CD4-positive, alpha-beta T cell treated with Interleukin-17A for 1 hour (primary cell): ENCODE data around the gene MBTPS2.
"Not testable (repeated sequence)": the region's sequence is repeated elsewhere in the genome, so short reads cannot be mapped to it uniquely, and the experiment has no call there.

Experiments
- DNase-seq: peaks from one replicate; pipeline ENCODE4 v3.0.0-alpha.2; 2020

MBTPS2 gene

DNA sequence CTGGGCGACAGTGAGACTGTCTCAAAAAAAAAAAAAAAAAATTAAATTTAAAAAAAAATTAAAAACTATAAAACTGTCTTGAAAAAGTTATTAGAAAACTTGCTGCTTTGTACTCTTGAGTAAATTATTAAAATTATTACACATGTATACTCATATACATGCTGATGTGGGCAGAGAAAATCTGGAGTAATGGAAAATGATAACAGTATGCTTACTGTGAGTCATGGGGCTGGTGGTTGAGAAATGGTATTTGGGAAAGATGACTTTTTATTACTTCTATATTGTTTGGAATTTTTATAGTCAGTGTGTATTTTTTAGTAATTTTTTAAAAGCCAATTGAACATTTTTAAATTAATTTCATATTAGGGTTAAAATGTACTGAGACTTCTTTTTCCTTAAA is 23.8 kb downstream of the MBTPS2 start:
- no peak for DNase-seq

GRCh38 chrX:21865436-21865835 is 26.0 kb downstream of the MBTPS2 start:
- DNase-seq: no peak

GRCh38 chrX:21870494-21870893 is 31.1 kb downstream of the MBTPS2 start:
- DNase-seq: no peak

GRCh38 chrX:21873063-21873775 is 33.8 kb downstream of the MBTPS2 start:
- DNase-seq: no peak

- not testable (repeated sequence) for DNase-seq
Measured at GRCh38 chrX:21874182-21874581, 34.8 kb downstream of the MBTPS2 start.

- DNase-seq: no peak
Measured at GRCh38 chrX:21875013-21875412, 35.6 kb downstream of the MBTPS2 start.

DNA sequence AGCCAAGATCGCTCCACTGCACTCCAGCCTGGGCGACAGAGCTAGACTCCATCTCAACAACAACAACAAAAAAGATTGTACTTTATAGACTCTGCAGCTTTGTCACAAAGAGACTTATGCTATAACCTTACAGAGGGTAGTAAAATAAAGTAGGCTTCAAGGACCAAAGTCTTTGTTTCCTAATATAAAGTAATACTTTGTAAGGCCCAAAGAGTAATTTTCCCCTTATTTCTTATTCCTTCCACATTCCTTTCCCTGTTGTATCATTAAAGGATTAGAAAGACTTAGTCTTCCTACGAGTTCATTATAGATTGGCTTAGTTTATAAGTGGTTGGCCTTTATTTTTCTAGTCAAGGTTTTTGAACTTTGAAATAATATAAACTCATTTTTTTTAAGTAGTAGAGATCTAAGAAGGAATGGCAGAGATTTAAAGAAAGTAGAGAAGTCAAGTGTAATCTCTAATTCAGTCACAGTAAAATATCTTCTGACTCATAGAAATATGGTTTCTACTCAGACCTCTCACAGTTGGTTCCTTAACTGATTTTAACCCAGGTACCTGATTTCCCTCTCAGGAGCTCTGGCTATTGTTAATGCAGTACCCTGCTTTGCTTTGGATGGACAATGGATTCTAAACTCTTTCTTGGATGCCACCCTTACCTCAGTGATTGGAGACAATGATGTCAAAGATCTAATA is 42.6 kb downstream of the MBTPS2 start:
- no peak for DNase-seq

GRCh38 chrX:21883258-21883657 is 43.8 kb downstream of the MBTPS2 start:
- no peak for DNase-seq

DNA sequence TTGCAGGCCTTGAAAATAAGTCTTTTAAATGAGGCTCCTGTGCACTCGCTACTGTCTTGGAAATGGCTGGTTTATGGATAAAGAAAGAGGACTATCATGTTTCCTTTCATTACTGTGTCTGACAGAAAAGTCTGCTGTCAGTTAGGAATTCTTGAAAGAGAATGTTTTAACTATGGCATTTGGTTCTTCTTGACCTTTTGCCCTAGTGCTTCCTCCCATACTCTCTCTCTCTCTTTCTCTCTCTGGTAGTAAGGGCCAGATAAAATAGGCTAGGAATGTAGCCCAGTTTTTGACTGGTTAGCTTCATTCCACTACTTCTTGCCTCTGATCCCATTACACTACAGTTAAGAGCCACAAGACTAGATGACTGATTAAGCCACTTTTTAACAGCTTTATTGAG is 46.2 kb downstream of the MBTPS2 start:
- no peak for DNase-seq

GRCh38 chrX:21905313-21905712 is 65.9 kb downstream of the MBTPS2 start:
- no peak for DNase-seq

DNA sequence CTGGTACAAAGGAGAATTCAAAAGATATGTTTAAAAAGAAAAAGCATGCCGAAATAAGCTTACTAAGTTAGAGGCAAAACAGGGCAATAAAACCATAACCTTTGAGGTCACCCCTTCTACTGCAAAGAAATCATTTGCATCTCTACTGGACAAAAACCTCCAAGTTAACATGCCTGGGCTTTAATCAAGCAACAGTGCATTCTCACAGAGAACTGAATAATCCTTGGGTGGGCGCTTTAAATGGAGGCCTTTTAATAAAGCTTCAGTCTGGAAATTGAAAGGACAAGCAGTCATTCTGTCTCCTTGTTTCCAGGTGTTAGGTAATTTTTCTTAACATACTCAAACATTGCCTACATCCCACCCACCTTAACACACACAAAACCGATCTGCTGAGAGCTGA is 66.5 kb downstream of the MBTPS2 start:
- no peak for DNase-seq

DNA sequence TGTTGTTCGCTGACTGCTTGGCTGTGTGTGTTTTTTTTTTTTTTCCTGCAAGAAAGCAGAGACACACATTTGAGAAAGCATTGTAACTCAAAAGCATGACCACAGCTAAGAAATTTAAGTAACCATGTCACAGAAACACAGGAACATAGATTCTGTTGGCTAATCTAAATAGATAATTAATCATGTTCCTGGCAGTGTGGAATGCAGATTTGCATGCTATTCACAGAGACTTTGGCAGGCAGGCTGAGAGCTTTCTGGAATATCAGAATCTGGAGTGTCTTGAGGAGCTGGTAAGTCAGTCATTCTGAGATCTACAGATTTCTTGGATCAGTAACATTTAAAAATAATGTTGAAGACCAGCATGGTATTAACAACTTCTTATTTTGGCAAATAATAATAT is 67.8 kb downstream of the MBTPS2 start:
- no peak for DNase-seq

GRCh38 chrX:21911481-21911880 is 72.1 kb downstream of the MBTPS2 start:
- no peak for DNase-seq

GRCh38 chrX:21912220-21912619 is 72.8 kb downstream of the MBTPS2 start:
- no peak for DNase-seq

DNA sequence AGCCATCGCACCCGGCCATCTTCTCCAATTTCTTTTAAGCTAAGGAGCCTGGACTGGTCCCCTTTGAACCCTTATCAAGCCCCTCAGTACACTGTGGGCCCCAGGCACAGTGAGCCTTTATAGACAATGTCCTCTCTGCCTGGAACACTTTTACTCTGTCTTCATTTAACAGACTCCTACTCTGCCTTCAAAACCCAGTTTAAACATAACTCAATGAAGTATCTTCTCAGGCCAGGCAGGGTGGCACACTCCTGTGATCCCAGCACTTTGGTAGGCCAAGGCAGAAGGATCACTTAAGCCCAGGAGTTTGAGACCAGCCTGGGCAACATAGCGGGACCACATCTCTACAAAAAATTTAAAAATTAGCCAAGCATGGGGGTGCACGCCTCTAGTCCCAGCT is 73.6 kb downstream of the MBTPS2 start:
- no peak for DNase-seq

DNA sequence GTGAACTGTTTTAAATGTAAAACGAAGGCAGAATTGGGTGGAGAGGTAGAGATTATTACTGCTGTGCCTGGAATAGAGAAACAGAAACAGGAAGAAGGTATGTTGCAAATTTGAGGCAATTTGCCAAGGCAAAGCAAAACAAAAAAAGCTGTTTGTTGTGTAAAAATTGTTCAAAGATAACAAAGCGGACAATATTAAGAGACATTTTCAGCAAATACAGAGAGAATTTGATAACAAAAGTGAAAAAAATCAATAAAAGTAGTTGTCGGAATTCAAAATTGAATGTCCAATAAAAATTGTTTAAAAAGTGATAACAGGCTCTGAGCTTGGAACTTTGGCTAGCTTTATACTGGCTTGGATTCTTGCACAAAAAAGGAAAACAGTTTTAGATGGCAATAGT is 86.7 kb downstream of the MBTPS2 start:
- no peak for DNase-seq

GRCh38 chrX:21926527-21927278 is 87.3 kb downstream of the MBTPS2 start:
- DNase-seq: no peak

DNA sequence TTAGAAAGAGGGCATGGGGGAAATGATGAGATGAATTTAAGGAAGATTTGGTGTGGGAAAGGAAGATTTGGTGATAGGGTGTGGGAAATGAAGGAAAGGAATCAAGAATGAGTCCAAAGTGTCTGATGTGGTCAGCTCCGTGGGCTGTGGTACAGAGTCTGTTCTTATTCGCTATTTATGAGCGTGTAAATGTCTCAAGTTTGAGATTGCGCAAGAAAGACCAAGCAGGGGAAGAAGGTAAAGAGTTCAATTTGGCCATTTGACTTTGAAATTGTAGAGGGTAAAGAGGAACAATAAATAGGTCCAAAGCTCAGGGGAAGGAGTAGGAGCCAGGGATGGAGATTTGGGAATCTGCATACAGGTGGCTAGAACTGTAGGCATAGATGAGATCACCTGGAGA is 89.8 kb downstream of the MBTPS2 start:
- DNase-seq: no peak

- DNase-seq: no peak
Measured at GRCh38 chrX:21930986-21931385, 91.6 kb downstream of the MBTPS2 start.

DNA sequence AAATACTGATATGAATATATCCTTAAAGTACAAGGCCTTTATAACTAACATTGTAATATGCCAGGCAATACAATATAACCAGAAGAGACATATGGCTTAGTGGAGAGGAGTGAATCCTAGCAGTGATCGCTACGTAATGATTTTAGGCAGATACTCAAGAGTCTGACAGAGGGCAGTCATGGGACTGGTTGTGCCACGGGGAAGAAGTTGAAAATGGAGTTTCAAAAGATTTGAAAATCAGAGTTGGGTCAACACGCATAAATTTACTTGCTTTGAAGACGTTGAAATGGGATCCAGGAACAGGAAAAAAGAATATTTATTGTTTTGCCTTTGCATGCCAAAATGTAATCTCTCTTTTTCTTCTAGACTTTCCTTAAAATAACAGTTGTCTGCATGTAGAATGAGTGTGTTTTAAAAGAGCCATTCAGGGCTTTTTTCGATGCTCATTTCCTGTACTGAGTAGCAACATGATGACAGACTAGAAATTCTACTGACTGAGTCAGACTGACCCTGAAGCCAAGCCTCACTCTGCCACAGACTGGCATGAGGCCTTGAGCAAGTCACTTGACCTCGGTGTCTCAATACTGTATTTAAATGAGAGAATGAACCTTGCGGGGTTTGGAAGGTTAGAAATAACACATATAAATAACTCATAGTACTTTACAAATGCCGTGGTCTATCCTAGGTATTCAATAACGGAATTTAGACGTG is 93.0 kb downstream of the MBTPS2 start:
- no peak for DNase-seq

GRCh38 chrX:21933077-21933476 is 93.7 kb downstream of the MBTPS2 start:
- DNase-seq: no peak

- DNase-seq: no peak
Measured at GRCh38 chrX:21934414-21934813, 95.0 kb downstream of the MBTPS2 start.
